ENCODE measurements around the gene CCR7. TPM values are rescaled to one million over a fixed set of nuclear protein-coding genes. Genes with fewer than 3 reads are reported as not detected.
"Not testable (repeated sequence)": the region's sequence is repeated elsewhere in the genome, so short reads cannot be mapped to it uniquely, and the experiment has no call there.

CCR7 gene
- total and polyA plus RNA-seq, 4 donors: 0.11 to 0.33 (median 0.18) TPM

DNA sequence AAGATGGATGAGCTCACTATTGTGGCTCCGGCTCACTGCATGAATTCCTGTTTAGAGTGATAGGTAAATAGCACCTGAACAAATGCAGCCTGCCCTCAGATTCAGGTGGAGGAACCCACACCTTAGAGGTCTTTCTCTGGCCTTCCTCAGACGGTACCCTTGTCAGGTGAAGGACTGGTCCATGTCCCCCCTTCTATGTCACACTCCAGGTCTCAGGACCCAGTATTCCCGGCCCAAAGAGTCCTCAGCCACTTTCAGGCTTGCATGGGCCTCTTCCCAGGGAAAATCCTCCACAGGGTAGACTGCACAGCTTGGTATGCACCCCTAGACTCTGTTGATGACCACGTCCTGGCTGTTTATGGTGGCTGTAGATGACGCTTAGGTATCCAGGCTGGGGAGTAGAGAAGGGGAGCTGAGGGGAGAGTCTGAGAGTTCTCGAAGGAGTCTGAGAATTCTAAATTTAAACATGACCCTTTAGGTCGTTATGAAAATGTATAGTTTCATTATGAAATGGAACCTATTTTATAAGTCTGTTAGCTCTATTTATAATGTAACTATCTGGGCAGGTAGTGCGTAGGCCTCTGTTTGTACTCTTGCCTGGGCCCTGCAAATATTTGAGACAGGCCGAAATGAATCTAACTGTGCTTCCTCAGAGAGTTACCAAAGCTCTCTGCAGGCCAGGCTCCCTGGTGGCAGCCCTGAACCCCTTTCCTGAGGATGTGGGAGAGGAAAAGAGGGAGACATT is 32.5 kb upstream of the CCR7 start:
- H3K36me3 ChIP-seq (ENCODE audit: control insufficient read depth, insufficient read depth, low read length): no peaks in the 10 kb centered on the region
- no peak overlapping the region for H3K4me3 ChIP-seq (ENCODE audit: low read depth, low read length)
- H3K27me3 ChIP-seq (ENCODE audit: control insufficient read depth, insufficient read depth, low read length): no peaks in the 10 kb centered on the region
- 92% methylated on average over 4 of the region's 9 CpGs for WGBS (ENCODE audit: insufficient coverage)
- DNase-seq (ENCODE audit: low read depth in 4 of 6, low spot score in 6 of 6): no peak
- H3K9me3 ChIP-seq (ENCODE audit: control insufficient read depth, insufficient read depth, low read length): no peaks in the 10 kb centered on the region
- H3K4me1 ChIP-seq (ENCODE audit: control insufficient read depth, insufficient read depth, low read length): no peaks in the 10 kb centered on the region
- H3K27ac ChIP-seq (ENCODE audit: low read depth, low read length): no peak overlapping the region

DNA sequence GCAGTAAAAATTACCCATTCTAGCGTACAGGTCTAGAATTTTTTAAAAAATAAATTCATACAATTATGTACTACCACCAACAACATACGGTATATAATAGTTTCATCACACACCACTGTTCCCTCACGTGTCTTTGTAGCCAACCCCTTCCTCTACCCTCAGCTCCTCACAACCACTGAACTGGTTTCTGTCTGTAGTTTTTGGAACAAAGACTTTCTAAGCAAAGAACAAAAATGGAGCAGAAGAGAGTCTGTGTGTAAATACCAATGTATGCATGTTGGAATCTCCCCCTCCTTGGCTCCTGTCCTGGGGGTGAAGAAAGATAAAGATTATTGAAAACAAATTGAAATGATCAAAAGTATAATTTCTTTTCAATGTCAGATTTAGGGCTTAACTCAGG is 31.9 kb upstream of the CCR7 start:
- Histone ChIP-seq H3K4me3 (ENCODE audit: low read depth, low read length) (no peak overlapping the region), H3K27me3 (ENCODE audit: control insufficient read depth, insufficient read depth, low read length) (no peaks in the 10 kb centered on the region), H3K4me1 (ENCODE audit: control insufficient read depth, insufficient read depth, low read length) (no peaks in the 10 kb centered on the region), H3K9me3 (ENCODE audit: control insufficient read depth, insufficient read depth, low read length) (no peaks in the 10 kb centered on the region), H3K27ac (ENCODE audit: low read depth, low read length) (no peak overlapping the region), H3K36me3 (ENCODE audit: control insufficient read depth, insufficient read depth, low read length) (no peaks in the 10 kb centered on the region)
- no peak for DNase-seq (ENCODE audit: low read depth in 4 of 6, low spot score in 6 of 6)
- WGBS (ENCODE audit: insufficient coverage): 100% methylated on average over 1 of the region's 3 CpGs

DNA sequence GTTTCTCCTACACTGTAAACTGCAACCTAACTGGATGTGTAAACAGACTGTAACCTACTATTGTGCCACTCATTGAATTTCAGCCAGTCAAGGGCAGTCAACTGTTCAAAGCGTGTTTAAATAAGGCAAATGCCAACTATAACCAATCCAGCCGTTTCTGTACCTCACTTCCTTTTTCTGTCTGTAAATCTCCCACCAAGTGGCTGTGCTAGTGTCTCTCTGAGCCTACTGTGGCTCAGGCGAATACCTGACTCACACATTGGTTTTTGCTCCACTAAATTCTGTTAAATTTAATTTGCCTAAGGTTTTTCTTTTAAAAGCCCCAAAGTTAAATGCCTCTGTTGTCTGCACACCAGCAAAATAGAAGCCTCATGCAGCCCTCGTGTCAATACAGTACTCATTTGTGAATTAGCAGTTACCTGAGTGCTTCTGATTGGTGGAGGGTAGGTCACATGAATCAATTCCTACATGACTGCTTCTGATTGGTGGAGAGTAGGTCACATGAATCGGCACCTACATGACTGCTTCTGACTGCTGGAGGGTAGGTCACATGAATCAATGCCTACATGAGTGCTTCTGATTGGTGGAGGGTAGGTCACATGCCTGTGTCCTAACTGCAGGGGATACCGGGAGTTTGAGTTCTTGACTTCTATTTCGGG is 31.1 kb upstream of the CCR7 start:
- Histone ChIP-seq H3K4me3 (ENCODE audit: low read depth, low read length) (no peak overlapping the region), H3K27me3 (ENCODE audit: control insufficient read depth, insufficient read depth, low read length) (no peaks in the 10 kb centered on the region), H3K27ac (ENCODE audit: low read depth, low read length) (no peak overlapping the region), H3K4me1 (ENCODE audit: control insufficient read depth, insufficient read depth, low read length) (no peaks in the 10 kb centered on the region), H3K36me3 (ENCODE audit: control insufficient read depth, insufficient read depth, low read length) (no peaks in the 10 kb centered on the region), H3K9me3 (ENCODE audit: control insufficient read depth, insufficient read depth, low read length) (no peaks in the 10 kb centered on the region)
- WGBS (ENCODE audit: insufficient coverage): 86% methylated on average over 5 of the region's 7 CpGs
- no peak for DNase-seq (ENCODE audit: low read depth in 4 of 6, low spot score in 6 of 6)

DNA sequence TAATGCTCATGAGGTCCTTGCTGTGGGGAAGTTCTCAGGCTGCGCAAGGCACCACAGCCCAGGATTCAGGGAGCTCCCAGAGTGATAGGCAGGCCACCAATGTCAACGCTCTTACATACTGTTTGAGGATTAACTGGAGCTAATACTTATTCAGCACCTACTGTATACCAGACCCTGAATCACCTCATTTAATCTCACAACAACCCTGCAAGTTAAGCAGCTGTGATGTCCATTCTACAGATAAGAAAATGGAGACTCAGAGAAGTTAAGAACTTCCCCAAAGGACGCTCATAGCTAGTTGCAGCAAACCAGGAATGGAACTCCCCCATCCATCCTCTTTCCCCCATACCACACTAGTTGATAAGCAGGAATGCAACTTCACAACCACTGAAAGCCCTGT is 25.5 kb upstream of the CCR7 start:
- WGBS (ENCODE audit: insufficient coverage): 92% methylated on average over 2 of the region's 3 CpGs
- DNase-seq (ENCODE audit: low read depth in 4 of 6, low spot score in 6 of 6): no peak
- no peaks in the 10 kb centered on the region for H3K4me1 ChIP-seq (ENCODE audit: control insufficient read depth, insufficient read depth, low read length)
- H3K9me3 ChIP-seq (ENCODE audit: control insufficient read depth, insufficient read depth, low read length): no peaks in the 10 kb centered on the region
- H3K4me3 ChIP-seq (ENCODE audit: low read depth, low read length): no peak overlapping the region
- no peak overlapping the region for H3K27ac ChIP-seq (ENCODE audit: low read depth, low read length)
- H3K36me3 ChIP-seq (ENCODE audit: control insufficient read depth, insufficient read depth, low read length): no peaks in the 10 kb centered on the region
- no peaks in the 10 kb centered on the region for H3K27me3 ChIP-seq (ENCODE audit: control insufficient read depth, insufficient read depth, low read length)

DNA sequence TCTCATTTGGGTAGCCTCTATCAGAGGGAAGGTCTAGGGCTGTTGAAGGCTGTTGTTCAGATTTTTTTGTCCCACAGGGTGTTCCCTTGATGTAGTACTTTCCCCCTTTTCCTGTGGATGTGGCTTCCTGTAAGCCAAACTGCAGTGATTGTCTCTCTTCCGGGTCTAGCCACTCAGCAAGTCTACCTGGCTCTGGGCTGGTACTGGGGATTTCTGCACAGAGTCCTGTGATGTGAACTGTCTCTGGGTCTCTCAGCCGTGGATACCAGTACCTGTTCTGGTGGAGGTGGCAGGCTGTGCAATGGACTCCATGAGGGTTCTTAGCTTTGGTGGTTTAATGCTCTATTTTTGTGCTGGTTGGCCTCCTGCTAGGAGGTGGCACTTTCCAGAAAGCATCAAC is 23.3 kb upstream of the CCR7 start:
- WGBS (ENCODE audit: insufficient coverage): 72% methylated on average over 2 of the region's 2 CpGs
- H3K4me1 ChIP-seq (ENCODE audit: control insufficient read depth, insufficient read depth, low read length): no peaks in the 10 kb centered on the region
- no peaks in the 10 kb centered on the region for H3K9me3 ChIP-seq (ENCODE audit: control insufficient read depth, insufficient read depth, low read length)
- no peak overlapping the region for H3K4me3 ChIP-seq (ENCODE audit: low read depth, low read length)
- no peak for DNase-seq (ENCODE audit: low read depth in 4 of 6, low spot score in 6 of 6)
- no peaks in the 10 kb centered on the region for H3K36me3 ChIP-seq (ENCODE audit: control insufficient read depth, insufficient read depth, low read length)
- no peak overlapping the region for H3K27ac ChIP-seq (ENCODE audit: low read depth, low read length)
- no peaks in the 10 kb centered on the region for H3K27me3 ChIP-seq (ENCODE audit: control insufficient read depth, insufficient read depth, low read length)

DNA sequence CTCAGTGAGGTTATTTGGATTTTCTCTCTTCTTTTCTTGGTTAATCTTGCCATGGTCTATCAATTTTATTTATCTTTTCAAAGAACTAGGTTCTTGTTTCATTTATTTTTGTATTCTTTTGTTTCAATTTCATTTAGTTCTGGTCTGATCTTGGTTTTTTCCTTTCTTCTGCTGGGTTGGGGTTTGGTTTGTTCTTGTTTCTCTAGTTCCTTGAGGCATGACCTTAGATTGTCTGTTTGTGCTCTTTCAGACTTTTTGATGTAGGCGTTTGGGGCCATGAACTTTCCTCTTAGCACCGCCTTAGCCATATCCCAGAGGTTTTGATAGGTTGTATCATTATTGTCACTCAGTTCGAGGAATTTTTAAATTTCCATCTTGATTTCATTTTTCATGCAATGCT is 21.0 kb upstream of the CCR7 start:
- not testable (repeated sequence) for DNase-seq (ENCODE audit: low read depth in 4 of 6, low spot score in 6 of 6); H3K9me3 ChIP-seq (ENCODE audit: control insufficient read depth, insufficient read depth, low read length); H3K4me1 ChIP-seq (ENCODE audit: control insufficient read depth, insufficient read depth, low read length); H3K36me3 ChIP-seq (ENCODE audit: control insufficient read depth, insufficient read depth, low read length); H3K4me3 ChIP-seq (ENCODE audit: low read depth, low read length); H3K27ac ChIP-seq (ENCODE audit: low read depth, low read length); H3K27me3 ChIP-seq (ENCODE audit: control insufficient read depth, insufficient read depth, low read length)
- WGBS (ENCODE audit: insufficient coverage): no CpG with 5 or more reads among the region's 3 CpGs

DNA sequence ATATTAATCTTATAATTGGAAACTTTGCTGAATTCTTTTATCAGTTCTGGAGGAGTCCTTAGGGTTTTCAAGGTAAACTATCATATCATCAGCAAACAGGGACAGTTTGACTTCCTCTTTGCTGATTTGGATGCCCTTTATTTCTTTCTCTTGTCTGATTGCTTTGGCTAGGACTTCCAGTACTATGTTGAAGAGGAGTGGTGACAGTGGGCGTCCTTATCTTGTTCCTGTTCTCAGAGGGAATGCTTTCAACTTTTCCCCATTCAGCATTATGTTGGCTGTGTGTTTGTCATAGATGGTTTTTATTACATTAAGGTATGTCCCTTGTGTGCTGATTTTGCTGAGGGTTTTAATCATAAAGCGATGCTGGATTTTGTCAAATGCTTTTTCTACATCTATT is 19.7 kb upstream of the CCR7 start:
- not testable (repeated sequence) for H3K36me3 ChIP-seq (ENCODE audit: control insufficient read depth, insufficient read depth, low read length); H3K4me3 ChIP-seq (ENCODE audit: low read depth, low read length); DNase-seq (ENCODE audit: low read depth in 4 of 6, low spot score in 6 of 6); H3K27ac ChIP-seq (ENCODE audit: low read depth, low read length); H3K27me3 ChIP-seq (ENCODE audit: control insufficient read depth, insufficient read depth, low read length); H3K9me3 ChIP-seq (ENCODE audit: control insufficient read depth, insufficient read depth, low read length); H3K4me1 ChIP-seq (ENCODE audit: control insufficient read depth, insufficient read depth, low read length)
- no CpG with 5 or more reads among the region's 2 CpGs for WGBS (ENCODE audit: insufficient coverage)

DNA sequence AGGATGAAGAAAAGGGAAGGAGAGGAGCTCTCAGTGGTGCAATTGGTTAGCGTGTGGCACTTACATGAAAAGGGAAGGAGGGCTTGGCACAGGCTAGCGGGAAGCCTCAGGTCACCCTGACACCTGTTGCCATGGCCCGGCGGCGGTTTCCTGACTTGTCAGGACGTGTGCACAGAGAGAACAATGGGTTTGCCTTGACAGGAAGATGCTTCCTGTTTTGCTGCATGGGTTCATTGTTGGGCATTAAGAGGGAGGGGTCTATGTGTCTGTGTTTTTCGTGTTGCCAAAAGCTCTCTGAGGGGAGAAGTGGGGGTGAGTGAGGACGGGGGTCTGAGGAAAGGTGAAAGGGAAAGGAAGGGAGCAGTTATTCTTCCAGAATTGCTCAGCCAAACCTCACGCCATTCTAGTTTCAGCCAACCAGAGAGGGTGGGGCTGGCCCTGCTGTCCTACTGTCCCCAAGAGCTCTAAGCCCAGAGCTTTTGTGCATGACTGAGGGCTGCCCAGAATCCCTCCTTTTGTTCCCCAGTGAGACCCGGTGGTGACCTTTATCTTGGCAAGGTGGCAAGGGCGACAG is 17.1 kb upstream of the CCR7 start:
- Histone ChIP-seq H3K27me3 (ENCODE audit: control insufficient read depth, insufficient read depth, low read length) (no peaks in the 10 kb centered on the region), H3K4me1 (ENCODE audit: control insufficient read depth, insufficient read depth, low read length) (no peaks in the 10 kb centered on the region), H3K27ac (ENCODE audit: low read depth, low read length) (no peak overlapping the region), H3K9me3 (ENCODE audit: control insufficient read depth, insufficient read depth, low read length) (no peaks in the 10 kb centered on the region), H3K36me3 (ENCODE audit: control insufficient read depth, insufficient read depth, low read length) (no peaks in the 10 kb centered on the region), H3K4me3 (ENCODE audit: low read depth, low read length) (no peak overlapping the region)
- no peak for DNase-seq (ENCODE audit: low read depth in 4 of 6, low spot score in 6 of 6)
- WGBS (ENCODE audit: insufficient coverage): 65% methylated on average over 8 of the region's 11 CpGs

DNA sequence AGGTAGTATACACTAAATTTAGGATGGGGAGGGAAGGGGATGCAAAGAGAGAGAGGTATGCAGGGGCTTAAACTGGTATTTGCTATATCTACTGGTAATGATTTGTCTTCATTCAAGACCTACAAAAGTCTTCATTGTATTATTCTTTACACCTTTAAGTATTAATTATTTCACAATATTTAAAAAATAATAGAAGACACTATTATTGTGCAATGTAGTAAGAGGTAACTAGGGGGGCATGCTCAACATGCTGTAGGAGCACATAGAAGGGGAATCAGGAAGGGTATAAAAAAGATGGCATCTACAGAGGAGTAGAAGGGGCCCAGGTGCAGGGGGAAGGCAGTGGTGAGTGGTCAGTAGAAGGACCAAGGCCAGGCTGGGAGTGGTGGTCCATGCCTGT is 14.9 kb upstream of the CCR7 start:
- Histone ChIP-seq H3K4me3 (ENCODE audit: low read depth, low read length) (no peak overlapping the region), H3K27ac (ENCODE audit: low read depth, low read length) (no peak overlapping the region), H3K9me3 (ENCODE audit: control insufficient read depth, insufficient read depth, low read length) (no peaks in the 10 kb centered on the region), H3K36me3 (ENCODE audit: control insufficient read depth, insufficient read depth, low read length) (no peaks in the 10 kb centered on the region), H3K27me3 (ENCODE audit: control insufficient read depth, insufficient read depth, low read length) (no peaks in the 10 kb centered on the region), H3K4me1 (ENCODE audit: control insufficient read depth, insufficient read depth, low read length) (no peaks in the 10 kb centered on the region)
- DNase-seq (ENCODE audit: low read depth in 4 of 6, low spot score in 6 of 6): no peak

DNA sequence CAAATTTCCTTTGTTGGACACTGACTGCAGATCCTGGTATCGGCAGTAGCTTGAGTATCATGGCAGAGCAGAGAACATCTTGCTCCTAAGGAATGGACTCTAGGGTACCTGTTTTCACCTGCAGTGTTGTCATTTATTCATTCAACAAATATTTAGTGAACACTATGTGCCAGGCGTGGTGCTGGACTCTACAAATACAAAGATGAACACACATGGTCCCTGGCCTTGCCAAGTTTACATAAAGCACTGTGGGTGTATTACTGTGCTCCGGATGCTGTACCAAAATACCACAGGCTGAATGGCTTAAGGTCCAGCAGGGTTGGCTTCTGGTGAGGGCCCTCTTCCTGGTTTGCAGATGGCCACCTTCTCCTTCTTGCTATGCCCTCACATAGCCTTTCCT is 14.2 kb upstream of the CCR7 start:
- no peaks in the 10 kb centered on the region for H3K27me3 ChIP-seq (ENCODE audit: control insufficient read depth, insufficient read depth, low read length)

More for the DNA sequence above, 14.2 kb upstream of the CCR7 start:
- DNase-seq (ENCODE audit: low read depth in 4 of 6, low spot score in 6 of 6): no peak
- H3K4me3 ChIP-seq (ENCODE audit: low read depth, low read length): no peak overlapping the region
- no peaks in the 10 kb centered on the region for H3K4me1 ChIP-seq (ENCODE audit: control insufficient read depth, insufficient read depth, low read length)
- WGBS (ENCODE audit: insufficient coverage): 79% methylated on average over 2 of the region's 3 CpGs
- H3K9me3 ChIP-seq (ENCODE audit: control insufficient read depth, insufficient read depth, low read length): no peaks in the 10 kb centered on the region
- no peak overlapping the region for H3K27ac ChIP-seq (ENCODE audit: low read depth, low read length)
- H3K36me3 ChIP-seq (ENCODE audit: control insufficient read depth, insufficient read depth, low read length): no peaks in the 10 kb centered on the region

All from spinal cord (tissue), 10 donors.